ENCODE measurements around the gene GPRIN3.

DNA sequence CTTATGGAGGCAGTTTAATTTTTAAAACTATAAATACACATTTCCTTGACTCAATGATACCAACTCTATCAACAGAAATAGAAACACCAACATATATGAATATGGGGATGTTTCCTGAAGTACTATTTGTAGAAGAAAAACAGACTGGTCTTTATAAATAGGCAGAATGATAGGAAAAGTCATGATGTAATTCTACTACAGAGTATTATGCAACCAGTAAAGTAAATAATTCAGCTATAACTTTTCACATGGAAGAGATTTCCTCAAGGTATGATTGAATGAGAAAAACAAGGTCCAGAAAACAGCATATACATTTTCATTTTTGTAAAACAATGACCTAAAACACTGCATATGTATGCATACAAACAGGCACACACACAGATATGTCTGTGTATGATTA, 56.2 kb downstream of the GPRIN3 start:
- TF ChIP-seq EZH2 (IDR thresholded peaks at IDR 0.05; ENCODE audit: insufficient read depth, poor library complexity, severe bottlenecking) = no peak
- TF ChIP-seq EZH2phosphoT487 (IDR thresholded peaks at IDR 0.05; ENCODE audit: insufficient read depth, low read depth) = no peak

Data from GM23248 (cell line).